Measurements from ENCODE around the gene CMBL.

GRCh38 chr5:10251405-10251804, 56.3 kb downstream of the CMBL start:
- no peak for TF ChIP-seq POLR2AphosphoS5 (IDR thresholded peaks at IDR 0.05)
- TF ChIP-seq POLR2A (IDR thresholded peaks at IDR 0.05) = no peak
- TF ChIP-seq CTCF (IDR thresholded peaks at IDR 0.05) = no peak
